A673 (cell line): ENCODE data around the gene DYNC2I2. TPM values are rescaled to one million over a fixed set of nuclear protein-coding genes. Genes with fewer than 3 reads are reported as not detected.

Source experiments
- BruUV-seq: library from RNA; stranded (reverse); fragments of 400-500 nt; replicated peaks from 2 replicates; lab custom pipeline; 2021; lab: Mats Ljungman, UMichigan
- CTCF ChIA-PET: fragments of 300-600 bp; sonication (Branson Sonifier 250); formaldehyde crosslinking; loops from one replicate; lab custom pipeline; 2022; ENCODE audit warnings: antibody characterized with exemption; lab: Charles Lee
- POLR2A ChIA-PET: fragments of 300-600 bp; sonication (Branson Sonifier 250); formaldehyde crosslinking; loops from one replicate; lab custom pipeline; 2022; ENCODE audit warnings: antibody characterized with exemption; ENCODE audit not compliant: low non-redundant PET; lab: Charles Lee
- DNase-seq: peaks from one replicate; pipeline ENCODE4 v3.0.0-alpha.2; 2015; ENCODE audit warnings: low spot score
- H3K27ac ChIP-seq: fragments of 200-600 bp; sonication (generic); 2 replicates; pipeline ENCODE4 v1.5.1; 2016; ENCODE audit warnings: mixed run types, low read depth, mild to moderate bottlenecking, mixed read lengths, antibody characterized with exemption, low read length; ENCODE audit not compliant: poor library complexity, severe bottlenecking
- H3K27me3 ChIP-seq: fragments of 200-600 bp; sonication (generic); replicated peaks from 2 replicates; pipeline ENCODE4 v1.6.1; 2017; ENCODE audit warnings: mixed run types, low read depth, mild to moderate bottlenecking, mixed read lengths, antibody characterized with exemption, low read length; ENCODE audit not compliant: insufficient read depth, poor library complexity
- H3K36me3 ChIP-seq: fragments of 200-600 bp; sonication (generic); 2 replicates; pipeline ENCODE4 v1.6.1; 2016; ENCODE audit warnings: mixed run types, mild to moderate bottlenecking, mixed read lengths, antibody characterized with exemption, low read length; ENCODE audit not compliant: insufficient read depth, poor library complexity, severe bottlenecking
- H3K4me1 ChIP-seq: fragments of 200-600 bp; sonication (generic); 2 replicates; pipeline ENCODE4 v1.6.1; 2017; ENCODE audit warnings: mixed run types, mild to moderate bottlenecking, mixed read lengths, antibody characterized with exemption, low read length; ENCODE audit not compliant: insufficient read depth, poor library complexity, severe bottlenecking
- H3K4me3 ChIP-seq: fragments of 200-600 bp; sonication (generic); 2 replicates; pipeline ENCODE4 v1.5.1; 2016; ENCODE audit warnings: low read depth, mixed run types, mild to moderate bottlenecking, mixed read lengths, low read length; ENCODE audit not compliant: poor library complexity, severe bottlenecking
- H3K9me3 ChIP-seq: fragments of 200-600 bp; sonication (generic); 2 replicates; pipeline ENCODE4 v1.6.1; 2016; ENCODE audit warnings: mixed run types, low read depth, mild to moderate bottlenecking, mixed read lengths, antibody characterized with exemption, low read length; ENCODE audit not compliant: poor library complexity, severe bottlenecking
- EZH2 ChIP-seq: fragments of 200-600 bp; sonication (generic); IDR thresholded peaks from 2 replicates; pipeline ENCODE4 v1.6.1; 2017; ENCODE audit warnings: borderline replicate concordance, low read depth, mild to moderate bottlenecking, mixed read lengths, antibody characterized with exemption, low read length; ENCODE audit not compliant: poor library complexity, severe bottlenecking
- intact Hi-C: fragments of 100-400 bp; cut with micrococcal nuclease; formaldehyde crosslinking; loops from one replicate; pipeline ENCODE4 v1.10.0; 2022; ENCODE audit not compliant: unreplicated experiment
- total RNA-seq: library from RNA; stranded (reverse); gene quantifications from 2 replicates; pipeline ENCODE4 v1.2.3, GENCODE V29; 2021
- TF ChIP-seq, protein P1 (sequence below): fragments of 300-800, 200-600 bp; sonication (generic); conservative IDR thresholded peaks from 2 replicates; pipeline ENCODE4 v1.5.1; 2017; ENCODE audit warnings: low read depth, mild to moderate bottlenecking, antibody characterized with exemption, low read length, moderate library complexity, mixed read lengths

The DYNC2I2 gene
- total RNA-seq, 1 experiment from 2014 or later, result 135 TPM

- CTCF ChIA-PET, result no interaction called here
- intact Hi-C loops, result no loop called here
- Histone ChIP-seq H3K36me3 (peaks cover 83% of the 10 kb centered on the region), H3K27me3 (no peaks in the 10 kb centered on the region), H3K9me3 (no peaks in the 10 kb centered on the region), H3K27ac (no peak overlapping the region), H3K4me1 (no peaks in the 10 kb centered on the region), H3K4me3 (no peak overlapping the region)
- TF ChIP-seq, protein P1, sequence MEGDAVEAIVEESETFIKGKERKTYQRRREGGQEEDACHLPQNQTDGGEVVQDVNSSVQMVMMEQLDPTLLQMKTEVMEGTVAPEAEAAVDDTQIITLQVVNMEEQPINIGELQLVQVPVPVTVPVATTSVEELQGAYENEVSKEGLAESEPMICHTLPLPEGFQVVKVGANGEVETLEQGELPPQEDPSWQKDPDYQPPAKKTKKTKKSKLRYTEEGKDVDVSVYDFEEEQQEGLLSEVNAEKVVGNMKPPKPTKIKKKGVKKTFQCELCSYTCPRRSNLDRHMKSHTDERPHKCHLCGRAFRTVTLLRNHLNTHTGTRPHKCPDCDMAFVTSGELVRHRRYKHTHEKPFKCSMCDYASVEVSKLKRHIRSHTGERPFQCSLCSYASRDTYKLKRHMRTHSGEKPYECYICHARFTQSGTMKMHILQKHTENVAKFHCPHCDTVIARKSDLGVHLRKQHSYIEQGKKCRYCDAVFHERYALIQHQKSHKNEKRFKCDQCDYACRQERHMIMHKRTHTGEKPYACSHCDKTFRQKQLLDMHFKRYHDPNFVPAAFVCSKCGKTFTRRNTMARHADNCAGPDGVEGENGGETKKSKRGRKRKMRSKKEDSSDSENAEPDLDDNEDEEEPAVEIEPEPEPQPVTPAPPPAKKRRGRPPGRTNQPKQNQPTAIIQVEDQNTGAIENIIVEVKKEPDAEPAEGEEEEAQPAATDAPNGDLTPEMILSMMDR, result no peak
- TF ChIP-seq EZH2, result no peak
- POLR2A ChIA-PET, result no interaction called here
- no TSS peak for BruUV-seq
- DNase-seq, result no peak
Measured at GRCh38 chr9:128627906-128628305, 28.7 kb downstream of the DYNC2I2 start.

- ChIA-PET POLR2A (no interaction called here), CTCF (no interaction called here)
- Histone ChIP-seq H3K36me3 (peaks cover 79% of the 10 kb centered on the region), H3K27ac (no peak overlapping the region), H3K27me3 (no peaks in the 10 kb centered on the region), H3K4me1 (no peaks in the 10 kb centered on the region), H3K4me3 (no peak overlapping the region), H3K9me3 (no peaks in the 10 kb centered on the region)
- no peak for DNase-seq
- BruUV-seq, result no TSS peak
- TF ChIP-seq, protein P1, result no peak
- TF ChIP-seq EZH2, result no peak
- intact Hi-C loops, result no loop called here
Measured at GRCh38 chr9:128627127-128627715, 29.4 kb downstream of the DYNC2I2 start.

DNA sequence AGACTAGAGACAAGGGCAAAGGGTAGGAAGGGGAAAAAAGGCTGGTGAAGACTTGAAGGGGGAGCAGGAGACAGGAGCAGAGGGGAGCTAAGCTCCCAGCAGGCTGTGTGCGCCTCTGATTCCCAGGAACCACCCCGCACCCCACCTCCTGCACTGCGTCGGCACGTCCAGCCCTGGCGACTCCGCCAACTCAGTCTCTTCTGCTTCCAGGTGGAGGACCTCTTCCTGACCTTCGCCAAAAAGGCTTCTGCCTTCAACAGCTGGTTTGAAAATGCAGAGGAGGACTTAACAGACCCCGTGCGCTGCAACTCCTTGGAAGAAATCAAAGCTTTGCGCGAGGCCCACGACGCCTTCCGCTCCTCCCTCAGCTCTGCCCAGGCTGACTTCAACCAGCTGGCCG is 30.5 kb downstream of the DYNC2I2 start:
- ChIA-PET CTCF (no interaction called here), POLR2A (interaction anchor here (0.7 kb wide), 1 partner anchor 312 kb away, joined by 3 read pairs; no protein-coding TSS in a partner anchor)
- no peak for DNase-seq
- no TSS peak for BruUV-seq
- Histone ChIP-seq H3K4me3 (no peak overlapping the region), H3K4me1 (no peaks in the 10 kb centered on the region), H3K36me3 (peaks cover 80% of the 10 kb centered on the region), H3K27me3 (no peaks in the 10 kb centered on the region), H3K27ac (no peak overlapping the region), H3K9me3 (no peaks in the 10 kb centered on the region)
- TF ChIP-seq EZH2, result no peak
- TF ChIP-seq, protein P1, result no peak
- intact Hi-C loops, result no loop called here
